GM10248 (cell line): Measurements from ENCODE around the gene CD6.
A peak's percentile ranks its signal among the peaks of the same experiment; 100 is the strongest.

Experiments used
- CTCF ChIA-PET: fragments of 300-600 bp; sonication (Branson Sonifier 250); formaldehyde crosslinking; extraction: SDS; loops from one replicate; lab custom pipeline; 2021; ENCODE audit warnings: antibody characterized with exemption; lab: Yijun Ruan, JAX
- POLR2A ChIA-PET: fragments of 350-650 bp; sonication (Branson Sonifier 250); formaldehyde crosslinking; extraction: SDS; loops from one replicate; lab custom pipeline; 2020; ENCODE audit warnings: antibody characterized with exemption; lab: Yijun Ruan, JAX
- DNase-seq: peaks from one replicate; pipeline ENCODE4 v3.0.0; 2012; ENCODE audit errors: extremely low spot score
- CTCF ChIP-seq: IDR thresholded peaks from 2 replicates; pipeline ENCODE4 v1.5.1; 2012; ENCODE audit warnings: mild to moderate bottlenecking, low read depth; ENCODE audit errors: extremely low read depth, missing control alignments, control extremely low read depth

CD6 gene

GRCh38 chr11:60954421-60954820, 17.1 kb upstream of the CD6 start:
- POLR2A ChIA-PET: interaction anchor here (0.6 to 1.1 kb wide), 4 partner anchors 12 to 299 kb away, joined by 3 to 5 read pairs (median 3); no protein-coding TSS in a partner anchor
- CTCF ChIA-PET: interaction anchor here (0.8 to 2.4 kb wide), 13 partner anchors 9 to 233 kb away, joined by 3 to 24 read pairs (median 4); partner anchors contain the start of gene TMEM109
- no peak for DNase-seq
- peak; percentile 5 for TF ChIP-seq CTCF

GRCh38 chr11:60955571-60955970, 15.9 kb upstream of the CD6 start:
- POLR2A ChIA-PET: no interaction called here
- no peak for DNase-seq
- CTCF ChIA-PET: interaction anchor here (1.1 to 1.6 kb wide), 5 partner anchors 10 to 174 kb away, joined by 3 to 5 read pairs (median 3); partner anchors contain the start of gene TMEM109
- TF ChIP-seq CTCF: no peak

- TF ChIP-seq CTCF: no peak
- ChIA-PET POLR2A (no interaction called here), CTCF (no interaction called here)
- DNase-seq: no peak
These were observed 14.3 kb upstream of the CD6 start for GRCh38 chr11:60957188-60957587.

- POLR2A ChIA-PET: no interaction called here
- DNase-seq: no peak
- CTCF ChIA-PET: interaction anchor here (1.0 to 1.7 kb wide), 4 partner anchors 10 to 227 kb away, joined by 3 to 5 read pairs (median 4); no protein-coding TSS in a partner anchor
- no peak for TF ChIP-seq CTCF
These were observed 12.0 kb upstream of the CD6 start for GRCh38 chr11:60959431-60959830.

GRCh38 chr11:60960405-60960804, 11.1 kb upstream of the CD6 start:
- no peak for TF ChIP-seq CTCF
- ChIA-PET CTCF (interaction anchor here (1.3 to 2.6 kb wide), 4 partner anchors 9 to 226 kb away, joined by 3 to 10 read pairs (median 4); no protein-coding TSS in a partner anchor), POLR2A (no interaction called here)
- no peak for DNase-seq

- POLR2A ChIA-PET: no interaction called here
- no peak for TF ChIP-seq CTCF
- DNase-seq: no peak
These were observed 6.7 kb upstream of the CD6 start for GRCh38 chr11:60964801-60965200.

GRCh38 chr11:60966890-60967289, 4.6 kb upstream of the CD6 start:
- ChIA-PET POLR2A (no interaction called here), CTCF (interaction anchor here (1.2 to 1.9 kb wide), 8 partner anchors 12 to 94 kb away, joined by 3 to 5 read pairs (median 4); no protein-coding TSS in a partner anchor)
- no peak for DNase-seq
- no peak for TF ChIP-seq CTCF

More at GRCh38 chr11:60964801-60965200, 6.7 kb upstream of the CD6 start:
- CTCF ChIA-PET: interaction anchor here (1.0 to 2.0 kb wide), 4 partner anchors 13 to 164 kb away, joined by 3 to 5 read pairs (median 4); partner anchors contain the start of gene SLC15A3
